ENCODE data around the gene MAN1A2.

- TF ChIP-seq, protein P1, sequence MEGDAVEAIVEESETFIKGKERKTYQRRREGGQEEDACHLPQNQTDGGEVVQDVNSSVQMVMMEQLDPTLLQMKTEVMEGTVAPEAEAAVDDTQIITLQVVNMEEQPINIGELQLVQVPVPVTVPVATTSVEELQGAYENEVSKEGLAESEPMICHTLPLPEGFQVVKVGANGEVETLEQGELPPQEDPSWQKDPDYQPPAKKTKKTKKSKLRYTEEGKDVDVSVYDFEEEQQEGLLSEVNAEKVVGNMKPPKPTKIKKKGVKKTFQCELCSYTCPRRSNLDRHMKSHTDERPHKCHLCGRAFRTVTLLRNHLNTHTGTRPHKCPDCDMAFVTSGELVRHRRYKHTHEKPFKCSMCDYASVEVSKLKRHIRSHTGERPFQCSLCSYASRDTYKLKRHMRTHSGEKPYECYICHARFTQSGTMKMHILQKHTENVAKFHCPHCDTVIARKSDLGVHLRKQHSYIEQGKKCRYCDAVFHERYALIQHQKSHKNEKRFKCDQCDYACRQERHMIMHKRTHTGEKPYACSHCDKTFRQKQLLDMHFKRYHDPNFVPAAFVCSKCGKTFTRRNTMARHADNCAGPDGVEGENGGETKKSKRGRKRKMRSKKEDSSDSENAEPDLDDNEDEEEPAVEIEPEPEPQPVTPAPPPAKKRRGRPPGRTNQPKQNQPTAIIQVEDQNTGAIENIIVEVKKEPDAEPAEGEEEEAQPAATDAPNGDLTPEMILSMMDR (IDR thresholded peaks at IDR 0.05): no peak
- no peak for TF ChIP-seq POLR2A (IDR thresholded peaks at IDR 0.05)
Measured at GRCh38 chr1:117572546-117572945, 205.3 kb downstream of the MAN1A2 start.
